GM21360 (cell line): ENCODE measurements around the gene CBX3.
"Not testable (repeated sequence)": the region's sequence is repeated elsewhere in the genome, so short reads cannot be mapped to it uniquely, and the experiment has no call there.

Source experiments
- ATAC-seq: cut with Tn5 transposase; IDR thresholded peaks from one replicate; pipeline ENCODE4 v1.9.1; 2021; ENCODE audit warnings: mild to moderate bottlenecking, moderate library complexity; ENCODE audit not compliant: unreplicated experiment

Gene CBX3

DNA sequence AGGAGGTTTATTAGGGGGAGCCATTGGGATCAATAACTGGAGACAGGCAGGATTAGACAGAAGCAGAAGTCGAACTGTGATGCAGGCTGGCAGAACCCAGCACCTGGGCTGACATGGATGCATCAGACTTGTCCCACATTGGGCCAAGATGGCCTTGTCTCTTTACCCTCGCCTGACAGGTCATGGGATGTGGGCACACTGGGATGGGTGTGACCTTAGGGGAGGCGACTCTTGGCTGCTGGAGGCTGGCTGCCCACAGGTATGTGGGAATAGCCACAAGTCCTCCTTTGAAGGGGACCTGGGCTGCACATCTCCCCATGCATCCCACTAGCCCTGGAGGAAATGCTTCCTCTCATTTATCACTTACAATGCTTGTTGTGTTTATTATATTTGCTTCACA, 32.3 kb upstream of the CBX3 start:
- no peak for ATAC-seq

GRCh38 chr7:26170663-26171062, 30.9 kb upstream of the CBX3 start:
- ATAC-seq = no peak

- ATAC-seq = no peak
These were observed 29.9 kb upstream of the CBX3 start for GRCh38 chr7:26171601-26172000.

DNA sequence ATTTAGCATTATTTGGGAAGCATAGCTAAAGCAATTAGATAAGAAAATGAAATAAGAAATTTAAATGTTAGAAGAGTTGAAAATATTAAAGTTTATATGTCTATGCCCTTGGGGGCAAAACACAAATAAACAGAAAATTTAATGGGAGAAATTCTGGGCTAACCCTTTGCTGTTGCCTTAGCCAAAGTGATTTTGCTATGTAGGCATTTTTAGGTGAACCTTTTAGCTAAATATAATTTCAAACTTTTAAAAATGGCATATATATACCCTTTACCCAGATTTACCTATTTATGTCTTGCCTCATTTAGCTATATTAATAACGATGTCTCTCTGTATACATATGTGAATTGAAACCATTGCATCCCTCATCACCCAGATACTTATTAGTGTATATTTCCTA, 29.5 kb upstream of the CBX3 start:
- ATAC-seq = no peak

GRCh38 chr7:26175903-26176302, 25.6 kb upstream of the CBX3 start:
- not testable (repeated sequence) for ATAC-seq

- not testable (repeated sequence) for ATAC-seq
These were observed 24.8 kb upstream of the CBX3 start for GRCh38 chr7:26176696-26177095.

- ATAC-seq = not testable (repeated sequence)
These were observed 24.3 kb upstream of the CBX3 start for GRCh38 chr7:26177269-26177668.

DNA sequence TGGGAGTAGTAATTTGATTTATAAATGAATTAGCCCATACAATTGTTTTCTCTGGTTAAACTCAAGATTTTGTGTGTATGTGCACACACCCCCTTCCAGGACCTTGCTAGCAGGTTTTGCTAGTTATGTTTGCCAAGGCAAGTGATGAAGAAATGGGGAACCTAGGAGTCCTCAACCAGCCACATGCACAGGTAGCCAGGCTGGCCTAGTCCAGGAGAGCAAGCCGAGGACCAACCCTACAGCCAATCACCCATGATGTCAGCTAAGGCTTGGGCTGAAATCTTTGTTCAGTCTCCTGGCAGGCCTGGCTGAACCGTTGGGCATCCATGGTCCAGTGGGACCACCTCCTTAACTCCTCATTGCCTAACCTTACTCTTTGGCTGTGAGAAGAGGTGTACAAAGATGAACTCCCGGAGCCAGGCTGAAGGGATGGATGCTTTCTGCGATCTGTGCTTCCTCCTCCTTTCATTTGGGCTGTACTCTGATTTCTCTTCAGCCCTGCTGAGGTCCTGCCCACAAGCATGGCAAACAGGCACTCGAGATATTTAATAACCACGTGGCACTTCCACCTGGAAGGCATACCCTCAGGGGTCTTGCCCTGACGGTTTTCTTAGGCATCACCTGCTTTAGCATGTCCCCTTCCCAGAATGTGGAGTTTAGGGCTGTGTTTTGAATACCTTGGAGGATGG, 23.1 kb upstream of the CBX3 start:
- no peak for ATAC-seq

GRCh38 chr7:26179422-26179821, 22.1 kb upstream of the CBX3 start:
- ATAC-seq = no peak

GRCh38 chr7:26179826-26180497, 21.6 kb upstream of the CBX3 start:
- no peak for ATAC-seq

GRCh38 chr7:26180792-26181198, 20.8 kb upstream of the CBX3 start:
- no peak for ATAC-seq

GRCh38 chr7:26181474-26182227, 19.9 kb upstream of the CBX3 start:
- no peak for ATAC-seq

GRCh38 chr7:26182283-26182682, 19.3 kb upstream of the CBX3 start:
- no peak for ATAC-seq

GRCh38 chr7:26182706-26183105, 18.8 kb upstream of the CBX3 start:
- ATAC-seq = no peak

DNA sequence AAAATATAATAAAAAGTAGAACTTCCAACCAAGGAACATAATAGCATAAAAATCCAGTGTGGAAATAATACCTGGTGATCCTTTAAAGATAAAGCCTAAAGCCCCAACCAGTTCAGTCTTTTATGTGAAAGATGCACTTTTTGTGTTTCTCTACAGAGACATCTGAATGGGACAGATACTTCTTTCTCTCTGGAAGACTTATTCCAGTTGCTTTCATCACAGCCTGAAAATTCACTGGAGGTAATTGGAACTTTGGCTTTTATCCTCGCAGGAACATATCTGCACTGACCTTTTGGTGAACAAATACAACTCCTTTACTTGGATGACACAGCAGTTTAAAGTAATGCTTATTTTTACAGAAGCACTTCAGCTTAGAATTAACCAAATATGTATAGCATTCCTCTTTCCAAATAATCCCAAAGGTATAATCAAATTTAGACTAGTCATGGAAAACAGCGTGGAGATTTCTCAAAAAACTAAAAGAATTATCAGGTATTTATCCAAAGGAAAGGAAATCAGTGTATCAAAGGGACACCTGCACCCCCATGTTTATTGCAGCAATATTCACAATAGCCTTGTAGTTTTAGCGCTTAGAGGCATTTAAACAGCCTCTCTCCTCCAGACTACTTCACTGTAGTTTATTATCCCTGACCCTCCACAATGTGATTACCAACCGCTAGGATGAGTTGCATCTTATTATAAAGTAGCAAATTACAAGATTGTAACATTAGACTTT, 17.8 kb upstream of the CBX3 start:
- ATAC-seq = no peak

DNA sequence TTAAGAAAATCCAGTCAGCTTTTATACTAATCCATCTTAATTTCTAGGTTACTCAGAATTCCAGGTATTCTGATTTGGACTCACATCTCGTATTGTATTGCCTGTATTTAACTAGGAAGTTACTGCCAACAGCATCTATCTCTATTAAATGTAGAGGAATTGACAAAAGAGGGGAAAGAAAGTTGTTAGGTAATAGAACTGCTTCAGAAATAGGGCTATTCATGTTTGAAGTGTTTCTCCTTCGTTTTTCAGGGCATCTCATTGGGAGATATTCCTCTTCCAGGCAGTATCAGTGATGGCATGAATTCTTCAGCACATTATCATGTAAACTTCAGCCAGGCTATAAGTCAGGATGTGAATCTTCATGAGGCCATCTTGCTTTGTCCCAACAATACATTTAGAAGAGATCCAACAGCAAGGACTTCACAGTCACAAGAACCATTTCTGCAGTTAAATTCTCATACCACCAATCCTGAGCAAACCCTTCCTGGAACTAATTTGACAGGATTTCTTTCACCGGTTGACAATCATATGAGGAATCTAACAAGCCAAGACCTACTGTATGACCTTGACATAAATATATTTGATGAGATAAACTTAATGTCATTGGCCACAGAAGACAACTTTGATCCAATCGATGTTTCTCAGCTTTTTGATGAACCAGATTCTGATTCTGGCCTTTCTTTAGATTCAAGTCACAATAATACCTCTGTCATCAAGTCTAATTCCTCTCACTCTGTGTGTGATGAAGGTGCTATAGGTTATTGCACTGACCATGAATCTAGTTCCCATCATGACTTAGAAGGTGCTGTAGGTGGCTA, 17.1 kb upstream of the CBX3 start:
- ATAC-seq = not testable (repeated sequence)

GRCh38 chr7:26185131-26185843, 16.3 kb upstream of the CBX3 start:
- no peak for ATAC-seq

DNA sequence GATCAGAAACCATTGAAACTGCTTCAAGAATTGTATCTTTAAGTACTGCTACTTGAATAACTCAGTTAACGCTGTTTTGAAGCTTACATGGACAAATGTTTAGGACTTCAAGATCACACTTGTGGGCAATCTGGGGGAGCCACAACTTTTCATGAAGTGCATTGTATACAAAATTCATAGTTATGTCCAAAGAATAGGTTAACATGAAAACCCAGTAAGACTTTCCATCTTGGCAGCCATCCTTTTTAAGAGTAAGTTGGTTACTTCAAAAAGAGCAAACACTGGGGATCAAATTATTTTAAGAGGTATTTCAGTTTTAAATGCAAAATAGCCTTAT, 15.7 kb upstream of the CBX3 start:
- ATAC-seq = no peak

DNA sequence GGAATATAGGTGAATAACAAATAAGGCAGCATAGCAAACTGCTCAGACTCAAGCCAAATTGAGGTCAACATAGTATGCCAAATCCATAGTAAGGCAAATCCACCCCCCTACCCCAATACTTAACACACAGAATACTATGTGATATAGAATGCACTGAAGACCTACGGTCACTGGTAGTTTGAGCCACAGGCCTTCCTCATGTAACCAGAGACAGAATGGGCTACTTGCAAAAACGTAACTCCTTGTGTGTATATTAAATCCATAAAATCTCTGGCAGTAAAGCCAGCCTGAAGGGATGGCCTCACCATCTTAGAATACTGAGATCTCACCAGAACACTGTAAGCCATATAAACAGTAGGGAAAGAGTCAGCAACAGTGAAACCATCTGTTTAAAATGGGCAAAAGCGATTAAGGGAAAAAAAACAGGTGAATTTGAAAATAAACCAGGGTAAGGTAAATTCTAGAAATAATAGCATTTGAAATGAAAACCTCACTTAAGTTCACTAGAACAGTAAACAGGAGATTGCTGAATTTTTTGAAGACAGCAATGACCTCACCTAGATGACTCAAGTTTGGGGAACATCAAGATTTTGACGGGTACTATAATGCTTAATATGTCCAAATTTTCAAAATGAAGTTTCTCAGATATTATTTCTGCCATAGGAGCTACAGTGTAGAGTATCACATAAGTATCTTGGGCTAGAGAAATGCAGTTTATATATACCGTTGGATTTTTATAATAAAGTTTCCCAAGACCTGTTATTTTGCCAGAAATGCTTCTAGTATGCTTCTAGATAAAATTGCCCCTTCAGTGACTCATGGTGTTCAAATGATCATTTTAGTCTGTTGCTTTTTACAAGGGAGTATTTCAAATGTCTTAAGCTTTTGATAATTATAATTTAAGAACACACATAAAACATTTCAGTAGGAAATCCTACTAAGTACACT, 14.9 kb upstream of the CBX3 start:
- no peak for ATAC-seq
